Calu3 (cell line): ENCODE data around the gene ACOXL. TPM values are rescaled to one million over a fixed set of nuclear protein-coding genes. Genes with fewer than 3 reads are reported as not detected.

ENCODE experiments used
- BruUV-seq: library from RNA; stranded (reverse); fragments of 400-500 nt; replicated peaks from 2 replicates; lab custom pipeline; 2021; lab: Mats Ljungman, UMichigan
- CTCF ChIA-PET: fragments of 300-600 bp; sonication (Branson Sonifier 250); formaldehyde crosslinking; loops from one replicate; lab custom pipeline; 2022; ENCODE audit warnings: antibody characterized with exemption; lab: Charles Lee
- DNase-seq: peaks from one replicate; pipeline ENCODE4 v3.0.0; 2022
- H3K27ac Mint-ChIP-seq: one replicate; pipeline ENCODE4 v1.8.0; 2022; ENCODE audit warnings: mixed read lengths; ENCODE audit not compliant: unreplicated experiment
- H3K27me3 Mint-ChIP-seq: one replicate; pipeline ENCODE4 v1.8.0; 2022; ENCODE audit warnings: mixed read lengths; ENCODE audit not compliant: unreplicated experiment
- H3K36me3 Mint-ChIP-seq: one replicate; pipeline ENCODE4 v1.8.0; 2022; ENCODE audit warnings: mild to moderate bottlenecking, moderate library complexity, mixed read lengths; ENCODE audit not compliant: insufficient read depth, unreplicated experiment
- H3K4me1 Mint-ChIP-seq: one replicate; pipeline ENCODE4 v1.8.0; 2022; ENCODE audit warnings: mild to moderate bottlenecking, low read depth, mixed read lengths; ENCODE audit not compliant: unreplicated experiment
- H3K4me3 Mint-ChIP-seq: one replicate; pipeline ENCODE4 v1.8.0; 2022; ENCODE audit warnings: mild to moderate bottlenecking, low read depth, moderate library complexity, mixed read lengths; ENCODE audit not compliant: unreplicated experiment
- H3K9me3 Mint-ChIP-seq: one replicate; pipeline ENCODE4 v1.8.0; 2022; ENCODE audit warnings: low read depth, mixed read lengths; ENCODE audit not compliant: unreplicated experiment
- CTCF ChIP-seq: fragments of 200-600 bp; IDR thresholded peaks from one replicate; pipeline ENCODE4 v1.8.0; 2022; ENCODE audit warnings: antibody characterized with exemption; ENCODE audit not compliant: unreplicated experiment
- intact Hi-C: fragments of 100-400 bp; cut with micrococcal nuclease; formaldehyde crosslinking; loops from one replicate; pipeline ENCODE4 v1.10.0; 2022; ENCODE audit not compliant: unreplicated experiment
- total RNA-seq: library from RNA; stranded (reverse); gene quantifications from 2 replicates; pipeline ENCODE4 v1.2.3, GENCODE V29; 2022

The ACOXL gene
- total RNA-seq, 1 experiment from 2014 or later: 2.7 TPM

GRCh38 chr2:110713513-110714362 is 18.6 kb upstream of the ACOXL start:
- Mint-ChIP-seq H3K4me3 (no peak overlapping the region), H3K4me1 (no peaks in the 10 kb centered on the region), H3K9me3 (no peaks in the 10 kb centered on the region), H3K36me3 (no peaks in the 10 kb centered on the region), H3K27ac (no peak overlapping the region), H3K27me3 (peaks cover 87% of the 10 kb centered on the region)
- CTCF ChIA-PET: no interaction called here
- intact Hi-C loops: no loop called here
- TF ChIP-seq CTCF: no peak
- no TSS peak for BruUV-seq
- DNase-seq: no peak

- intact Hi-C loops: no loop called here
- BruUV-seq: no TSS peak
- no peak overlapping the region for H3K4me3 Mint-ChIP-seq
- no peak for TF ChIP-seq CTCF
- DNase-seq: no peak
- peaks cover 84% of the 10 kb centered on the region for H3K27me3 Mint-ChIP-seq
- H3K27ac Mint-ChIP-seq: no peak overlapping the region
- CTCF ChIA-PET: no interaction called here
- no peaks in the 10 kb centered on the region for H3K9me3 Mint-ChIP-seq
- H3K4me1 Mint-ChIP-seq: no peaks in the 10 kb centered on the region
- H3K36me3 Mint-ChIP-seq: no peaks in the 10 kb centered on the region
These were observed 17.7 kb upstream of the ACOXL start for GRCh38 chr2:110714452-110715224.

- no peak for DNase-seq
- no TSS peak for BruUV-seq
These were observed 15.3 kb upstream of the ACOXL start for GRCh38 chr2:110716959-110717645.

More at GRCh38 chr2:110716959-110717645, 15.3 kb upstream of the ACOXL start:
- Mint-ChIP-seq H3K27me3 (peaks cover 91% of the 10 kb centered on the region), H3K4me1 (no peaks in the 10 kb centered on the region), H3K4me3 (no peak overlapping the region), H3K36me3 (no peaks in the 10 kb centered on the region), H3K27ac (no peak overlapping the region), H3K9me3 (no peaks in the 10 kb centered on the region)
- intact Hi-C loops: no loop called here
- CTCF ChIA-PET: no interaction called here
- TF ChIP-seq CTCF: no peak
